AG08396 (cell line): Measurements from ENCODE around the gene REV3L.
"Not testable (repeated sequence)": the region's sequence is repeated elsewhere in the genome, so short reads cannot be mapped to it uniquely, and the experiment has no call there.

Source experiments
- DNase-seq: peaks from one replicate; pipeline ENCODE4 v3.0.0; 2012; ENCODE audit warnings: low spot score, mixed read lengths

The REV3L gene

GRCh38 chr6:111377558-111378120, 105.4 kb downstream of the REV3L start:
- DNase-seq: no peak

DNA sequence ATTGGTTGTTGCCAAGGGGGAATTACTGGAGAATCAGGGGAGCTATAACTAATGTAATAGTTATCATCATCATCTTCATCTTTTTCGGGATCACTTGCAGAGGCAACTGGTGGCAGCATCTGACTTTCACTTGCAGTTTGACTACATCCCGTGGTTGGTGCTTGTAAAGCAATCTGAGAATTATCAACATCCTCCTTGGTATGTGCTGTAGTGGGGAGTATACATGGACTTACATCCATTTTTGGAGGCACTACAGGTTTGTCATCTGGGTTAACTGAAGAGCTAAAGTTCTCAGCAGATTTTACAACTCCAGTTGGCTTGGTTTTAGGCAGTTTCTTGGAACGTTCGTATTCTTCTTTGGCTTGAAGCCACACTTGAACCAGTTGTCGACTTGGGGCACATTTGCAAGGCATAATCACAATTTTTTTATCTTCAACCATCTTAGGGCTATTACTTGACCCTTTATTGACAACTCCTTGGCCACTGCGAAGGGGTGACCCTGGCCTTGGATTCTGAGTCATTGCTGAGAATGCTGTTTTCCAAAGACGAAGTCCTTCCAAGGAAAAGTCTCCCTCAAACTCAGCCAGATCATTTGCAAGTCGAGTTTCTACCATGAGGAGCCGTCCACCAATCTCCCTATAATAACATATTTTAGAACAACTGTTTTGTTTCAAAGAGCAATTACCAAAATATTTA, 115.5 kb downstream of the REV3L start:
- DNase-seq: no peak

DNA sequence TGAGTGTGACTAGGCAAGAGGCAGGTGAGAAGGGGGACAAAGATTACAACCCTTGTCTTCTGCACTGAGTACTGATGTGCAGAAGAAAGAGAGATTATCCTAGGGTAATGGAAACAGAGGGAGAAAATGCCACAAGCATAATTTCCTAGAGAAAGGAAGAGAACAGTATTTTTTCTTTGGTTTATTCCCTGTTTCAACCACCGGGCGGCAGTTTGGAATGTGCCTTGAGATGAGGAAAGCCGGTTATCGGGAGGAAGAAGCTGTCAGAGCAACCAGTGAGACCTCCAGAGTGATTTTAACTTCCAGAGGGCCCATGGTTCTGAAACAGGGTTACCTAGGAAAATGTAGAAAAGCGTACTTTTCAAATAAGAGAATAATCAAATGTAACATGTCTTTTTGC, 121.4 kb downstream of the REV3L start:
- DNase-seq: peak; percentile 44

- DNase-seq: no peak
Observed at GRCh38 chr6:111358454-111358853, 124.6 kb downstream of the REV3L start.

DNA sequence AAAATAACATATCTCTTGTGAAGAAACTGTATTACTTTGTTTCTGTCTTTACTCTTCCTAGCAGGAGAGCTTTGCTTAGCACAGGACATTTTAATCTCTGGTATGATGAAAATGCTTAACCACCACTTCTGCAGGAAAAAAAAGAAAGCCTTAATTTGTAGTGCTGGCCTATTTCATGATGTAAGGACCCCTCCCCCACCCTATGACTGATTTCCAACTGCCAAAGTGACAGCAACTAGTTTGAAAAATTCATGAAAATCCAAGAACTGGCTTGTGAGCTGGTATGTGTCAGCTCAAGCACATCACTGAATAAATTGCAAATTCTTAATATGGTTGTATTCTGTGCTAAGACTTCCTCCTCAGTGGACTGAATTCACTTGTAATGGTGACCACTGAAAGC, 125.3 kb downstream of the REV3L start:
- DNase-seq: no peak

DNA sequence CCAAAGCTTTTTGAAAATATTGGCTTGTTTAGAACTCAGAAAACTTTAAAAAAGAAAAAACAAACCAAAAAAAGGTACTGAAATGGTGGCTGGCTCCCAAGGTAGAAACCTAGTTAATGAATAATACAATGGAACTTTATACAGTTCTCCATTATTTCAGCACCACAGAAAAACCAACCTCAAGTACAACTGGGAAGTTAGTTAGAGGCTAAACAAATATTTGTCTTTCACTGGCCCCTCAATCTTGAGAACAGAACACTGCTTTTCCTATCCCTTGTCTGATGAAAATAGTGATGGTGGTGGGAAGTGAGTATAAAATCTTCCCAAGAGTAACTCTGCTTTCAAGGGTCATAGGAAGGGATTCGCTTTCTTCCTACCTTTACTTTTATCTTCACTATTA, 126.5 kb downstream of the REV3L start:
- no peak for DNase-seq

- no peak for DNase-seq
Observed at GRCh38 chr6:111354758-111355555, 128.1 kb downstream of the REV3L start.

GRCh38 chr6:111353912-111354462, 129.0 kb downstream of the REV3L start:
- DNase-seq: peak; percentile 11

DNA sequence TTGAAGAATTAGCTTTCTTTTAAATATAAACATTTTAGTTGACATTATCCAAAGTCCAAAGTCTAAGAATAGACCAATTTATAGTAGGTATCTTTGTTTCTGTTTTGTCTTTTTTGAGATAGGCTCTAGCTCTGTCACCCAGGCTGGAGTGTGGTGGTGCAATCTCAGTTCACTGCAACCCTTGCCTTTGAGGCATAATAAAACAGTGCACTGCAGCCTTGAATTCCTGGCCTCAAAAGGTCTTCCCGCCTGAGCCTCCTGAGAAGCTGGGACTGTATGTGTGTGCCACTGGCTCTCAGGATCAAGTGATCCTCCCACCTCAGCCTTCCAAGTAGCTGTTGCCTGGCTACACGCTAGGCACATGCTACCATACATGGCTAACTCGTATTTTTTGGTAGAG, 135.4 kb downstream of the REV3L start:
- DNase-seq: no peak

- no peak for DNase-seq
Observed at GRCh38 chr6:111342913-111343312, 140.1 kb downstream of the REV3L start.

DNA sequence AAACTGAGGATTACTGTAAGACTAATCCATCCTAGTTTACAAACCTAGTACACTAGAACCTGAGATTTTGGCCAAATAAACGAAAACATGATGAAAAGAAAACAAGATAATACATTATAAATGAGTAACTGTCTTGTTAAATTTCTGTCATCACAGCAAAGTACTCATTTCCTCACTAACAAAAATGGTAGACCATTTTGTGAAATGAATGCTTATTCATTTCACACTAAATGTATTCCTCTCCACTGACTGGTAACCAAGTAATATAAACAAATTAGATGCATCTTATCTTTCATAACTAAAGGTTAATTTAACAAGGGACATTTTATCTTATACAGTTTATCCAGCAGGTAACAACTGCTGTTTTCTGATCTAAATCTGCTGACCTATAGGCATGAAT, 143.7 kb downstream of the REV3L start:
- DNase-seq: no peak

- no peak for DNase-seq
Observed at GRCh38 chr6:111338843-111339242, 144.2 kb downstream of the REV3L start.

GRCh38 chr6:111337829-111338236, 145.2 kb downstream of the REV3L start:
- DNase-seq: no peak

GRCh38 chr6:111329882-111330633, 153.0 kb downstream of the REV3L start:
- no peak for DNase-seq

- DNase-seq: no peak
Observed at GRCh38 chr6:111326563-111326962, 156.5 kb downstream of the REV3L start.

DNA sequence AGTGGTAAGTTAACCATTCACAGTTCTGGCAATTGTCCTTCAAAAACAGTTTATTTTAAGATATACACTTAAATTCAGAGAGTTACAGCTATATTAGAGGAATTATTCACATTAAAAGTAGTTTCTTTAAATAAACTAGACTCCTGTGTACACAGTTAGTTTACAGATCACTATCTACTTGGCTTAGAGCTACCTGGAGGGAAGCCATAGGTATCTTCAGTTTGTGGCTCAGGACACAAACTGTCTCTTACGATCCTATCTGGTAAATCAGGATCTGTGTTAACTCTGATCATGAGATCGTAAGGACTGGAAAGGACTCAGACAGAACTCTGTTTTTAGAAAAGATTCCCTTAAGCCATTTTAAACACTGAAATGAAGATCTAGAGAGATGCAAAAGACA, 160.9 kb downstream of the REV3L start:
- no peak for DNase-seq

DNA sequence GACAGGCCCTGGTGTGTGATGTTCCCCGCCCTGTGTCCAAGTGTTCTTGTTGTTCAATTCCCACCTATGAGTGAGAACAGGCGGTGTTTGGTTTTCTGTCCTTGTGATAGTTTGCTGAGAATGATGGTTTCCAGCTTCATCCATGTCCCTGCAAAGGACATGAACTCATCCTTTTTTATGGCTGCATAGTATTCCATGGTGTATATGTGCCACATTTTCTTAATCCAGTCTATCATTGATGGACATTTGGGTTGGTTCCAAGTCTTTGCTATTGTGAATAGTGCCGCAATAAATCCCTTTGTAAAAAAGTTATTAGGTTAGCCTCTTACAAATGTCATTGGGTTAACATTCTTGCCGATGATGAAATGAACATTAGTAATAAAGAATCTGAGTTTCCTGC, 175.1 kb downstream of the REV3L start:
- not testable (repeated sequence) for DNase-seq

GRCh38 chr6:111307275-111307858, 175.7 kb downstream of the REV3L start:
- no peak for DNase-seq

GRCh38 chr6:111306104-111306888, 176.7 kb downstream of the REV3L start:
- no peak for DNase-seq

- no peak for DNase-seq
Observed at GRCh38 chr6:111301946-111302345, 181.1 kb downstream of the REV3L start.
